GM06990 (cell line): ENCODE data around the gene MOB3B.

Experiments used
- DNase-seq: peaks from one replicate; pipeline ENCODE4 v3.0.0-alpha.2; 2011; ENCODE audit not compliant: insufficient read length; ENCODE audit errors: extremely low read depth
- H3K27me3 ChIP-seq: replicated peaks from 2 replicates; pipeline ENCODE4 v1.6.0; 2011; ENCODE audit warnings: low read length; ENCODE audit not compliant: control insufficient read depth, insufficient read depth
- H3K36me3 ChIP-seq: 2 replicates; pipeline ENCODE4 v1.5.1; 2011; ENCODE audit warnings: low read length; ENCODE audit not compliant: control insufficient read depth, insufficient read depth
- H3K4me3 ChIP-seq: replicated peaks from 2 replicates; pipeline ENCODE4 v1.5.1; 2011; ENCODE audit warnings: low read depth, mild to moderate bottlenecking, control low read depth, low read length
- TF ChIP-seq, protein P1 (sequence below): IDR thresholded peaks from 2 replicates; pipeline ENCODE4 v1.5.1; 2011; ENCODE audit warnings: low read length, control low read depth, mild to moderate bottlenecking, inconsistent platforms; ENCODE audit not compliant: insufficient read depth, poor library complexity, severe bottlenecking

The MOB3B gene

DNA sequence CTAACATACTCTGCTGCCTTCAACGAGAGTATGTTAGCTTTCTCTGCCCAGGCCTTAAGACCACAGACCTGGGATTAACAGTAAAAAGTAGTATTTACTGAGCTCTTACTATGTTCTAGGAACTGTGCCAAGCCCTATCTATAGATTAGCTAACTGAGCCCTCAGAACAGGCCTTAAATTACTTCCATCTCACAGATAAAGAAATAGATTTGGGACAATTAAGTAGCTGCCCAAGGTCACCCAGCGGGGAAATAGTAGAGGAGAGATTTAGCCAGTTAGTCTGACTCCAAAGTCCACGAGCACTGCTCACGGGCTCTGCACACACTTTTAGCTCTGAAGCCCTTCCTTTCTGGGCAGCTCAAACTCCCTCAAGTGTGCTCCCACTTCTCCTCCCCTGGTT, 168.1 kb downstream of the MOB3B start:
- Histone ChIP-seq H3K27me3 (no peaks in the 10 kb centered on the region), H3K36me3 (no peaks in the 10 kb centered on the region), H3K4me3 (no peak overlapping the region)
- TF ChIP-seq, protein P1, sequence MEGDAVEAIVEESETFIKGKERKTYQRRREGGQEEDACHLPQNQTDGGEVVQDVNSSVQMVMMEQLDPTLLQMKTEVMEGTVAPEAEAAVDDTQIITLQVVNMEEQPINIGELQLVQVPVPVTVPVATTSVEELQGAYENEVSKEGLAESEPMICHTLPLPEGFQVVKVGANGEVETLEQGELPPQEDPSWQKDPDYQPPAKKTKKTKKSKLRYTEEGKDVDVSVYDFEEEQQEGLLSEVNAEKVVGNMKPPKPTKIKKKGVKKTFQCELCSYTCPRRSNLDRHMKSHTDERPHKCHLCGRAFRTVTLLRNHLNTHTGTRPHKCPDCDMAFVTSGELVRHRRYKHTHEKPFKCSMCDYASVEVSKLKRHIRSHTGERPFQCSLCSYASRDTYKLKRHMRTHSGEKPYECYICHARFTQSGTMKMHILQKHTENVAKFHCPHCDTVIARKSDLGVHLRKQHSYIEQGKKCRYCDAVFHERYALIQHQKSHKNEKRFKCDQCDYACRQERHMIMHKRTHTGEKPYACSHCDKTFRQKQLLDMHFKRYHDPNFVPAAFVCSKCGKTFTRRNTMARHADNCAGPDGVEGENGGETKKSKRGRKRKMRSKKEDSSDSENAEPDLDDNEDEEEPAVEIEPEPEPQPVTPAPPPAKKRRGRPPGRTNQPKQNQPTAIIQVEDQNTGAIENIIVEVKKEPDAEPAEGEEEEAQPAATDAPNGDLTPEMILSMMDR, result no peak
- no peak for DNase-seq

DNA sequence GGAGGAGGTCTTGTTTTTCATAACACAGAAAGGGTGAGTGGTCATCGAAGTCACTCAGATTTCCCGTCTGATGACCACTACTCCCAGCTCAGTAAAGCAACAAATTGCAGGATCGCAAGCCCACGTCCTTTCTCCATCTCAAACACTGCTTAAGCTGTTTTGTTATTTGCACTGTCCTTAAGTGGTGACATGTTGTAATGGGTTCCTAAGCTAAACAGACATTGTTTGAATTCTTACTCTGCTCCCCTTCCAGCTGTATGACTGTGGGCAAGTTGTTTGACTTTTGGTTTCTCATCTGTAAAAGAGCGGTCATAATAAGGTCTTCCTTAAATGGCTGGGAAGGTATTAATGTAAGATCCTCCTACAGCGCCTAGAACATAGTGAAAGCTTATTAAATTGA, 169.9 kb downstream of the MOB3B start:
- TF ChIP-seq, protein P1, result no peak
- no peak overlapping the region for H3K4me3 ChIP-seq

DNA sequence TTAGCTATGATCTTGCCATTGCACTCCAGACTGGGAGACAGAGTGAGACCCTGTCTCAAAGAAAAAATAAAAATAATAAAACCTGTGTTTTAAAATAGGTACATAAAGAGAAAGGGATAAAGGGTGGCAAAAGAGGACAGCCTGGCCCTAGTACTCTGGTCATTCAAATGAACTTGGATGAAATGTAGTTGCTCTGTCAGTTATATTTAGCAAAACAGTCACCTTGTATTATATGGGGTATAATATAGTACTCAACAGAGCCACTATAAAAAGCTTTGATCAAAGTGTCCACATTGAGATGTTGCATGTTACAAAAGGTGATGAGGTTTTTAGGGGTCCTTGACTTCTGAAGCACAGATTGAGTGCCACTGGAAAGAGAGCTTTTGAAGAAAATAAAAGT, 171.6 kb downstream of the MOB3B start:
- TF ChIP-seq, protein P1, result no peak
- Histone ChIP-seq H3K27me3 (no peaks in the 10 kb centered on the region), H3K36me3 (no peaks in the 10 kb centered on the region), H3K4me3 (no peak overlapping the region)
- no peak for DNase-seq

More for the DNA sequence above, 169.9 kb downstream of the MOB3B start:
- DNase-seq, result no peak
- no peaks in the 10 kb centered on the region for H3K27me3 ChIP-seq
- H3K36me3 ChIP-seq, result no peaks in the 10 kb centered on the region

DNA sequence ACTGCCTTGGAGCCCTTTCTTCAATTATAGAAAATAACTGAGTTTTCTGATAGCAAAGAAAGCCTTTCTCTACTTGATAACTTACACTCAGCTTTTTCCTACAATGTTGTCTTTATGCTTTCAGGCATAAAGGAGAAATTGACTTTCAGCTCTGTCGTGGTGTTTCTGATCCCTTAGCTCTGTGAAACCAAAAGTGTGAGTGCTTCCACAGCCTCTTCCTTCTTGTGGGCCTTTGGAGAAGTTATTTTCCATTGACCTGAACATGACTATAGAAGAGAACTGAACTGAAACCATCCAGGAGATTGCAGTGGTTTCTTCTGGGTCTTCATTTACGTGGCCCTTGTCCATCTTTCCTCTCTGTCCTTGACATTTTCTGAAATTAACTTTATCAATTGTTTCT, 173.2 kb downstream of the MOB3B start:
- TF ChIP-seq, protein P1, result no peak
- no peaks in the 10 kb centered on the region for H3K27me3 ChIP-seq
- no peak for DNase-seq
- no peak overlapping the region for H3K4me3 ChIP-seq
- no peaks in the 10 kb centered on the region for H3K36me3 ChIP-seq

DNA sequence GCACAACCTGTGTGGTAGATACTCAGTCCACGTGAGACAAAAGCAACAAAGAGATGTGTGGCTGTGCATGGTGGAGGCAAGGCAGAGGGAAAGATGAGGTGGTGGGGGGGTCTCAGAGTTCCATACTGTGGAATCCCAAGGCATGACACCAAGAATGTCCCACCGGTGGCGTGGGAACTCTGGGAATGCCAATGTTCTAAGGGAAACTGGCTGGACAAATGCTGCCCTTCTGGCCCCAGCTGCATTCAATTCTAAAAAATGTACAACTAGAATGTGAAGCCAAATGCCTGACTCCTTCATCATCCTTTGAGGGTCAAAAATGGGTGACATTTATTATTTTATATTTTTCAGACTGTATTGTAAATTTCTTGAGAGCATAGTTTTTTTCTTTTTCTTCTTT, 174.4 kb downstream of the MOB3B start:
- TF ChIP-seq, protein P1, result no peak
- Histone ChIP-seq H3K4me3 (no peak overlapping the region), H3K27me3 (no peaks in the 10 kb centered on the region), H3K36me3 (no peaks in the 10 kb centered on the region)
- DNase-seq, result no peak

DNA sequence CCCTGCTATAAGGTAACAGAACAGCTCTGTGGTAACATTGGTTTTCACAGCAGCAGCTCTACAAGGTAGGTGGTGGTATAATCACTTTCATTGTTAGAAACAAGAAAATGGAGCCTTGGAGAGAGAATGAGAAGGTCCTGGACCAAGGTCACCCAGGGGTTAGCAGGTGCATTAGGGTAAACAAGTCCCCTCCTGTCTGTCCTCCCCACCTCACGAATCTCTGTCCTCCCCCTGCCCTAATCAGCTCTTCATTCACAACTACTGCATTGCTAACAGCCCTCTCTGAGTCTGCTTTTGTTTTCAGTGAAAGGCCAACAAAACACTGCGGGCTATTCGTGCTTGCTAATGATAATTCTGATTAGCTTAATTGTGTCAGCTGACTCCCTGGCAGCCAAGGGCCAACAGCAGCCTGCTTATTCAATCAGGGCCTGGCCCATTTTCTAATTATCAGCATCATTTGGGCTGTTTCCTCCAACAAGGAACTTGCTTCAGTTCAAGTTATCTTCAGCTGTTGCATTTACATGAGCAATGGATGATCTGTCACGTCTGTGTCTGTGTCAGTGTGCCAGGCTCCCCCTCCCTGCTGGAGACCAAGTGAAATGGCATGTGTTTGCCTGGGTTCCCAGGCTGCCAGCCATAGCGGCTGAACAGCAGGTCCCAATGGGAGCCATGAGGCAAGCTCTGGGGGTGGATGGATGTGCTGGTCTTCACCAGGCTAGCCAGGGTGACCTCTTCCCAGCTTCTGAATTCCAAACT, 176.0 kb downstream of the MOB3B start:
- Histone ChIP-seq H3K36me3 (no peaks in the 10 kb centered on the region), H3K4me3 (no peak overlapping the region), H3K27me3 (no peaks in the 10 kb centered on the region)
- DNase-seq, result no peak
- TF ChIP-seq, protein P1, result no peak
